ENCODE results near the gene SRSF4.
"Not testable (repeated sequence)": the region's sequence is repeated elsewhere in the genome, so short reads cannot be mapped to it uniquely, and the experiment has no call there.

- TF ChIP-seq POLR2A, CTCF (IDR thresholded peaks at IDR 0.05): not testable (repeated sequence)
These were observed 31.4 kb downstream of the SRSF4 start for GRCh38 chr1:29150346-29150745.

Measured in testis (tissue), 2 donors.